Measurements from ENCODE around the gene ATP10B.

DNA sequence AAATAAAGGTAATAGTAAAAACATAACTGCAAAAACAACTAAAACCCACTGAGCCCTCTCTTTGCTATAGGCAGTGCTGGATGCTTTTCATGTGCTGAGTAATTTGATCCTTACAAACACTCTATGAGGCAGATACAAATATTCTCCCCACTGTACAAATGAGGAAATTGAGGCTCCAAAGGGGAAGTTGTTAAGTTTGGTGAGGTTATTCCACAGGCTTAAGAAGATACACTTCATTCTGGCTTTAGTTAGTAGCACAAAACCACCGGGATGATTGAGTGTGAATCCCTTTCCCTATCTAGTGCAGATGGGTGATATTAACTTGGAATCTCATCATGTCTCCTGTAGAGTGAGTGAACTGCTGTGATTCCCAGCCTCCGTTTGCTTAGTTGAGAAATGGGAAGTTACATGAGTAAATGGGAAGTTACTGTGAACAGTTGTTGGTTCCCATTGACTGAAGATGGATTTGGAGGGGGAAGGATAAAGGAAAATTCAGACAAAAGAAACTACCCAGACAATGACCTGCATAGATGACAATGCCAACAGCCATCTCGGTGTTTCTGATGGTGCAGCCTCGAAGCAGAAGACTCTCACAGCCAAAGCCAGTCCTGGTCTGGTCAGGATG, 208.3 kb downstream of the ATP10B start:
- no peak for TF ChIP-seq EP300 (IDR thresholded peaks at IDR 0.05)
- TF ChIP-seq, protein P1, sequence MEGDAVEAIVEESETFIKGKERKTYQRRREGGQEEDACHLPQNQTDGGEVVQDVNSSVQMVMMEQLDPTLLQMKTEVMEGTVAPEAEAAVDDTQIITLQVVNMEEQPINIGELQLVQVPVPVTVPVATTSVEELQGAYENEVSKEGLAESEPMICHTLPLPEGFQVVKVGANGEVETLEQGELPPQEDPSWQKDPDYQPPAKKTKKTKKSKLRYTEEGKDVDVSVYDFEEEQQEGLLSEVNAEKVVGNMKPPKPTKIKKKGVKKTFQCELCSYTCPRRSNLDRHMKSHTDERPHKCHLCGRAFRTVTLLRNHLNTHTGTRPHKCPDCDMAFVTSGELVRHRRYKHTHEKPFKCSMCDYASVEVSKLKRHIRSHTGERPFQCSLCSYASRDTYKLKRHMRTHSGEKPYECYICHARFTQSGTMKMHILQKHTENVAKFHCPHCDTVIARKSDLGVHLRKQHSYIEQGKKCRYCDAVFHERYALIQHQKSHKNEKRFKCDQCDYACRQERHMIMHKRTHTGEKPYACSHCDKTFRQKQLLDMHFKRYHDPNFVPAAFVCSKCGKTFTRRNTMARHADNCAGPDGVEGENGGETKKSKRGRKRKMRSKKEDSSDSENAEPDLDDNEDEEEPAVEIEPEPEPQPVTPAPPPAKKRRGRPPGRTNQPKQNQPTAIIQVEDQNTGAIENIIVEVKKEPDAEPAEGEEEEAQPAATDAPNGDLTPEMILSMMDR (IDR thresholded peaks at IDR 0.05) = no peak

Data from tibial nerve (tissue), 4 donors.